GM12864 (cell line): ENCODE data around the gene CGB1.
A peak's percentile ranks its signal among the peaks of the same experiment; 100 is the strongest.
"Not testable (repeated sequence)": the region's sequence is repeated elsewhere in the genome, so short reads cannot be mapped to it uniquely, and the experiment has no call there.

Source experiments
- DNase-seq: peaks from one replicate; pipeline ENCODE4 v3.0.0-alpha.2; 2011; ENCODE audit warnings: low read depth
- H3K4me3 ChIP-seq: 2 replicates; pipeline ENCODE4 v1.5.1; 2011; ENCODE audit warnings: mild to moderate bottlenecking, low read depth, low read length, control low read depth
- CTCF ChIP-seq: IDR thresholded peaks from 2 replicates; pipeline ENCODE4 v1.5.1; 2011; ENCODE audit warnings: low read depth, mild to moderate bottlenecking, moderate library complexity, low read length, control low read depth, inconsistent platforms; ENCODE audit errors: missing control alignments

Gene CGB1

GRCh38 chr19:49031642-49032301 lies 4.9 kb downstream of the CGB1 start, which contains the start of gene CGB2:
Gene CGB2 (plus strand): TSS chr19:49031890. CDS start chr19:49032096, 206 bp downstream.
- H3K4me3 ChIP-seq, DNase-seq: not testable (repeated sequence)
- TF ChIP-seq CTCF = peak; percentile 28

GRCh38 chr19:49030323-49030722 lies 6.4 kb downstream of the CGB1 start:
- not testable (repeated sequence) for H3K4me3 ChIP-seq, DNase-seq

GRCh38 chr19:49029749-49030148 lies 6.9 kb downstream of the CGB1 start:
- not testable (repeated sequence) for H3K4me3 ChIP-seq, DNase-seq

GRCh38 chr19:49028686-49029085 lies 8.0 kb downstream of the CGB1 start:
- H3K4me3 ChIP-seq, DNase-seq: not testable (repeated sequence)

- not testable (repeated sequence) for H3K4me3 ChIP-seq, DNase-seq
Observed at GRCh38 chr19:49025599-49025998, 11.1 kb downstream of the CGB1 start.

- not testable (repeated sequence) for H3K4me3 ChIP-seq, DNase-seq
Observed at GRCh38 chr19:49025088-49025487, 11.6 kb downstream of the CGB1 start.

- not testable (repeated sequence) for H3K4me3 ChIP-seq, DNase-seq
Observed at GRCh38 chr19:49024233-49024632, 12.5 kb downstream of the CGB1 start, which contains the start of gene CGB3. Gene CGB3 (minus strand): TSS chr19:49024333. CDS start chr19:49023971, 362 bp downstream.

- TF ChIP-seq CTCF = no peak
- H3K4me3 ChIP-seq = no peak overlapping the region
- DNase-seq = no peak
Observed at GRCh38 chr19:49022116-49022515, 14.6 kb downstream of the CGB1 start.

GRCh38 chr19:49020931-49021895 lies 15.5 kb downstream of the CGB1 start:
- H3K4me3 ChIP-seq = no peak overlapping the region
- no peak for DNase-seq
- TF ChIP-seq CTCF = no peak

GRCh38 chr19:49020342-49020741 lies 16.4 kb downstream of the CGB1 start:
- no peak for DNase-seq

More at GRCh38 chr19:49020342-49020741, 16.4 kb downstream of the CGB1 start:
- TF ChIP-seq CTCF = no peak
- H3K4me3 ChIP-seq = no peak overlapping the region
